Gastroesophageal sphincter (tissue), 4 donors: ENCODE results near the gene RFT1. TPM values are rescaled to one million over a fixed set of nuclear protein-coding genes. Genes with fewer than 3 reads are reported as not detected.

ENCODE experiments used
- ATAC-seq: fragments of 150-250 bp; one replicate; pipeline ENCODE4 v1.9.1; 2016; ENCODE audit warnings: mild to moderate bottlenecking, moderate library complexity
- H3K27ac ChIP-seq, 4 donors: fragments of 200-600 bp; sonication (generic) in 3 of 4; 1 replicate in 3 of 4; 2 replicates in 1 of 4; pipeline ENCODE4 v1.5.1; 2016 to 2019
- H3K27me3 ChIP-seq: fragments of 200-600 bp; sonication (generic); one replicate; pipeline ENCODE4 v1.5.1; 2019
- H3K36me3 ChIP-seq, 2 donors: fragments of 200-600 bp; sonication (generic); one replicate each; pipeline ENCODE4 v1.5.1; 2019; ENCODE audit warnings: control low read depth in 1 of 2
- H3K4me1 ChIP-seq, 3 donors: fragments of 200-600 bp; sonication (generic); 1 replicate in 2 of 3; 2 replicates in 1 of 3; pipeline ENCODE4 v1.5.1; 2016 to 2019; ENCODE audit warnings: control low read depth in 2 of 3
- H3K4me3 ChIP-seq, 2 donors: fragments of 200-600 bp; sonication (generic); one replicate each; pipeline ENCODE4 v1.5.1; 2019; ENCODE audit warnings: mild to moderate bottlenecking in 1 of 2, moderate library complexity in 1 of 2
- H3K9me3 ChIP-seq, 3 donors: fragments of 200-600 bp; sonication (generic); one replicate each; pipeline ENCODE4 v1.5.1; 2017 to 2019; ENCODE audit warnings: control low read depth in 2 of 3
- EP300 ChIP-seq: sonication (generic); formaldehyde crosslinking; IDR thresholded peaks from one replicate; pipeline ENCODE4 v1.6.1; 2017; ENCODE audit warnings: antibody characterized with exemption, mild to moderate bottlenecking
- POLR2A ChIP-seq, 2 donors: fragments of 450-650 bp; IDR thresholded peaks; one replicate each; pipeline ENCODE4 v1.6.1; 2017; ENCODE audit warnings: antibody characterized with exemption in 2 of 2, mild to moderate bottlenecking in 2 of 2, moderate library complexity in 1 of 2
- POLR2AphosphoS5 ChIP-seq: sonication (generic); formaldehyde crosslinking; IDR thresholded peaks from one replicate; pipeline ENCODE4 v1.6.1; 2017; ENCODE audit warnings: antibody characterized with exemption
- whole genome bisulfite sequencing, 2 donors: methylation state at CpG; one replicate each; pipeline ENCODE4 v1.1.5; 2018; ENCODE audit warnings: low coverage in 1 of 2; 5-methylcytosine and 5-hydroxymethylcytosine counted together
- total RNA-seq, 4 donors: library from RNA; depleted of rRNA; stranded (reverse); fragments of >200 nt; gene quantifications; one replicate each; pipeline ENCODE4 v1.1.0, GENCODE V29; 2016
- TF ChIP-seq, protein P1 (sequence below), 4 experiments: fragments of 200-600 bp in 2 of 4; fragments of 450-650 bp in 2 of 4; sonication (generic) in 1 of 4; IDR thresholded peaks; one replicate each; pipeline ENCODE4 v1.5.1; 2017 to 2019; ENCODE audit warnings: antibody characterized with exemption in 4 of 4, mild to moderate bottlenecking in 2 of 4, moderate library complexity in 2 of 4

RFT1 gene
- total RNA-seq, 4 donors from 2014 or later = 6.5 to 7.6 (median 7.2) TPM

DNA sequence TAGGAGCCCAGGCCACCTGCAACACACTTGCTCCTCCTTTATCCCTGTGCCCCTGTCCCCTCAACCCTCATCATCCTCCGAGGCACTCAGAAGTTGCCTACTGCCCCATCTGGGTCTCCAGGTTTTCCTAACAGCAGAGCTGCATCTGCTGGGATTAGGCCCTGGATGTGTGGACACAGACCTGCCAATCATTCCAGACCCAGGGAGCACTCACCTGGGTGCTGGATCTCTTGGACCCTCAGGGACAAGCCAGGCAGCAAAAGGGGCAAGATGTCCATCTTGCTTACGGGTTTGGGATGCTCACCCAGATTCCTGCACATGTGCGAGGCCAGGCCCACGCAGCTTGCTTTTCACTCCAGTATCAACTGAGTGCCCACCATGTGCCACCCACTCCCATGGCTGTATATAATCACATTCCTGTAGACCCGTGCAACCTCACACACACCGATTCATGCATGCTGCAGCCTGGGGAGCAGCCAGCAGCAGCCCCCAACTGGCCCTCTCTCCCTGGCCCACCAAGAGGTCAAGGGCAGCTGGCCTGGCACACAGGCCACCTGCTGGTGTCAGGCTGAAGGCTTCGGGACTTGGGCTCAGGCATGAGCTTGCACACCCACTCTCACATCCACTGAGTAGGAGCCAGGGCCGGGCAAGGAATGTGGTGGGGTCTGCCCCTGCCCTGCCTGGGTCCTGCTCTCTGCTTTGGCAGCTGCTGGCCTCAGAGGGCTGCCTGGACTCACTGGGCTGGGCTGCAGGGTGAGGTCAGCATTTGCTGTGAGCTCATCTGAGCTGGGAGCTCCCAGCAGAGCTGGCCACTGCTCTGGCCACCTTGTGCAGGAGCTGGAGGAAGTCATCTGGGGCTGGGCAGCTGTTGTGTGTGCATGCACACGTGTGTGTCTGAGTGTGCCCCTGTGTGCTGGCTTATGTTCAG, 45.6 kb upstream of the RFT1 start:
- ATAC-seq = no peak
- WGBS, 2 donors = 69 to 100% methylated on average over 1 to 3 of the region's 9 CpGs
- H3K9me3 ChIP-seq = no peaks in the 10 kb centered on the region
- H3K4me3 ChIP-seq = no peak overlapping the region
- TF ChIP-seq POLR2A (IDR thresholded peaks at IDR 0.05) (no peak), EP300 (no peak), POLR2AphosphoS5 (no peak)
- TF ChIP-seq, protein P1, sequence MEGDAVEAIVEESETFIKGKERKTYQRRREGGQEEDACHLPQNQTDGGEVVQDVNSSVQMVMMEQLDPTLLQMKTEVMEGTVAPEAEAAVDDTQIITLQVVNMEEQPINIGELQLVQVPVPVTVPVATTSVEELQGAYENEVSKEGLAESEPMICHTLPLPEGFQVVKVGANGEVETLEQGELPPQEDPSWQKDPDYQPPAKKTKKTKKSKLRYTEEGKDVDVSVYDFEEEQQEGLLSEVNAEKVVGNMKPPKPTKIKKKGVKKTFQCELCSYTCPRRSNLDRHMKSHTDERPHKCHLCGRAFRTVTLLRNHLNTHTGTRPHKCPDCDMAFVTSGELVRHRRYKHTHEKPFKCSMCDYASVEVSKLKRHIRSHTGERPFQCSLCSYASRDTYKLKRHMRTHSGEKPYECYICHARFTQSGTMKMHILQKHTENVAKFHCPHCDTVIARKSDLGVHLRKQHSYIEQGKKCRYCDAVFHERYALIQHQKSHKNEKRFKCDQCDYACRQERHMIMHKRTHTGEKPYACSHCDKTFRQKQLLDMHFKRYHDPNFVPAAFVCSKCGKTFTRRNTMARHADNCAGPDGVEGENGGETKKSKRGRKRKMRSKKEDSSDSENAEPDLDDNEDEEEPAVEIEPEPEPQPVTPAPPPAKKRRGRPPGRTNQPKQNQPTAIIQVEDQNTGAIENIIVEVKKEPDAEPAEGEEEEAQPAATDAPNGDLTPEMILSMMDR (IDR thresholded peaks at IDR 0.05) = no peak
- peaks cover 0 to 4% (median 0%) of the 10 kb centered on the region in 3 donors for H3K4me1 ChIP-seq
- H3K27me3 ChIP-seq = no peaks in the 10 kb centered on the region
- H3K36me3 ChIP-seq = peaks cover 0 to 56% of the 10 kb centered on the region in 2 donors
- H3K27ac ChIP-seq = no peak overlapping the region

DNA sequence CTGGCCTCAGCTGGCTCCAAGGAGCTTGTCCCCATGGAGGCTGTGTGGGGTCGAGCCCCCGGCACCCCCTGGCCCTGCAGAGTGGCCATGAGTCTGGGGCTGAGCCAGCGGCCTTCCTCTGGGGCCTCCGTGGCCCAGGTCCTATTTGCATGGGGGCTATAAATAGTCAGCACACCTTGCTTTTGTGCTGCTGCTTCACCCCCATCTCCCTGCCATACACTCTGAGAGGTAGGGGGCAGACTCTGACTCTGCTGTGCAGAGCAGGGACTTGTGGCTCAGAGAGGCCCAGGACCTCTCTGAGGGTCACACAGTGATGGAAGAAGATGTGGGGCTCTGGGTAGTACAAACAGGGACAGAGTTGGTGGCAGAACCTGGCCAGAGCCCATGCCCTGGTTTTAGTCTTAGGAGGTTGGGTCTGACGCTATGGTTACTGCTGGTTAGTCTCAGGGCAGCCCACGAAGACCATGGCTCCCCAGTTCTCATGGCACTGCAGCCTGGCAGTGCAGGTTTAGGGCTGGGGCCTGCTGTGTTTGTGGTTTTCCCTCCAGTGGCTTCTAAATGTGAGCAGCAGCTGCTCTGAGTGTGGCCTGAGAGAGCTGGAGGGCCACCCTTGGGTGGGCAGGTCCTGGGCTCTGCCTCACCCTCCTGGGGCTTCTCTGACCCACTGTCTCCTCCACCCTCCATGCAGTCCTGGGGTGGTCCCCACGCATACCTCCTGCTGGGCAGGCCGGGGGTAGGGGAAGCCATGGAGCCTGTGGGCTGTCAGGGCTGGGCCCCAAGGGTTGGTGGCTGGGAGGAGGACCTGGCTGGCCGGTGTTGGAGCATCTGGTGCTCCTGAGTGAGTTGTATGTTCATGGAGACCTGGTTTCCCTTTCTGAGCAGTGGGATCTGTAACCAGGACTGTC, 44.4 kb upstream of the RFT1 start:
- H3K27ac ChIP-seq = no peak overlapping the region
- H3K4me3 ChIP-seq = no peak overlapping the region
- no peaks in the 10 kb centered on the region for H3K27me3 ChIP-seq
- H3K9me3 ChIP-seq = no peaks in the 10 kb centered on the region
- TF ChIP-seq, protein P1 (IDR thresholded peaks at IDR 0.05) = no peak
- peaks cover 0 to 44% of the 10 kb centered on the region in 2 donors for H3K36me3 ChIP-seq
- ATAC-seq = no peak
- H3K4me1 ChIP-seq = peaks cover 0 to 9% (median 0%) of the 10 kb centered on the region in 3 donors
- 0 to 59% methylated on average over 1 to 2 of the region's 9 CpGs for WGBS, 2 donors

DNA sequence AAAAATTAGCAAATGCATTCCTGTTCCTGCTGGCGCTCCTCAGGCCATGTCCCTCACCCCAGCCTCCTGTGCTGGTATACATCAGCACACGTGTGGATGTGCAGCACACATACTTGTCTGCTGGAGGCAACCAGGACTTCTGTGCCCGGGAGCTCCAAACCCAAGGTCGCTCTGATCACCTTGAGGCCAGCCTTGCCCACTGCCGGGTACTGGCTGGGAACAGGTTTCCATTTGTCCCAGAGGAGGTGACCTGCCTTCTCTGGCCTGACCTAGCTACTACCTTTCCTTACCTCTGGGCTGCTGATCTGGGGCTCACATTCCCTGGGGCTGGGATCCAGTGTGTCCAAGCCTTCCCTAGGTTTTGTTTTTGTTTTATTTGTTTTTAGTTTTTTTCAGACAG, 42.9 kb upstream of the RFT1 start:
- WGBS, 2 donors = 79 to 97% methylated on average over 4 to 5 of the region's 5 CpGs
- H3K27ac ChIP-seq = no peak overlapping the region
- no peak for TF ChIP-seq POLR2A (IDR thresholded peaks at IDR 0.05)
- no peak for TF ChIP-seq EP300
- TF ChIP-seq, protein P1 (IDR thresholded peaks at IDR 0.05) = no peak
- TF ChIP-seq POLR2AphosphoS5 = no peak
- H3K36me3 ChIP-seq = peaks cover 0 to 29% of the 10 kb centered on the region in 2 donors
- no peak for ATAC-seq
- H3K27me3 ChIP-seq = no peaks in the 10 kb centered on the region
- H3K4me3 ChIP-seq = no peak overlapping the region
- no peaks in the 10 kb centered on the region for H3K9me3 ChIP-seq
- H3K4me1 ChIP-seq = peaks cover 0 to 20% (median 0%) of the 10 kb centered on the region in 3 donors

DNA sequence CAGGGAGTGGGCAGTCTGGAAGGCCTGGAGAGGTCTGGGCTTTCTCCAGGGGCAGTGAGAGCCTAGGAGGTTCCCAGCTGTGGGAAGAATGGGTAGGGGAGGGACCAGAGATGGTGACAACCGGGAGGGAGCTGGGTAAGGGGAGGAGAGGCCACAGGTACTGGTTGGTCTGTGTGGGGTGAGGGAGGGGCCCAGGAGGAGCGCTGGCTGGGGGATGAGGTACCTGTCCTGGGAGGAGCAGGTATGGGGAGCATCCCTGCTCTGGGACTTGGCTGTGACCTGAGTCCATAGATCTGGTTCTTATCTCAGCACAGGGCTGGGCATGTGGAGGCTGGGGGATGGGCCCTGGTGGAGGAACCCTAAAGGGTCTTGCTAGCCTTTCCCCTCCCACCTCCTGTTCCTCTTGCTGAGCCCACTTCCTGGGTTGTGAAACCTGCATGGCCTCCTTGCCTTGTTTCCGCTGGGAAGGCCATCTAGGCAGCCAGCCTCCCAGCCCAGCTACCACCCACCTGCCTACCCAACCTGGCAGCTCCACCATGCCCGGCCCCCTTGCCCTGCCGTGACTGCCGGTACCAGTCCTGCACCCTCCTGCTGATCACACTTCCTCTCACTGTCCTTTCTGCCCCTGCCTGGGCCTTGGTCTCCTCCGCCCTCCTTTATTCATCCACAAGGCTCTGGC, 41.7 kb upstream of the RFT1 start:
- peaks cover 0 to 31% (median 11%) of the 10 kb centered on the region in 3 donors for H3K4me1 ChIP-seq
- TF ChIP-seq EP300 (no peak), POLR2AphosphoS5 (no peak), POLR2A (IDR thresholded peaks at IDR 0.05) (no peak)
- TF ChIP-seq, protein P1 (IDR thresholded peaks at IDR 0.05) = no peak
- no peak overlapping the region for H3K4me3 ChIP-seq
- no peak overlapping the region for H3K27ac ChIP-seq
- WGBS, 2 donors = 77 to 85% methylated on average over 4 to 5 of the region's 7 CpGs
- no peaks in the 10 kb centered on the region for H3K9me3 ChIP-seq
- peaks cover 0 to 27% of the 10 kb centered on the region in 2 donors for H3K36me3 ChIP-seq
- no peak for ATAC-seq
- no peaks in the 10 kb centered on the region for H3K27me3 ChIP-seq
